Lower leg skin (tissue), 4 donors: Measurements from ENCODE around the gene PARN. TPM values are rescaled to one million over a fixed set of nuclear protein-coding genes. Genes with fewer than 3 reads are reported as not detected.
"Not testable (repeated sequence)": the region's sequence is repeated elsewhere in the genome, so short reads cannot be mapped to it uniquely, and the experiment has no call there.

ENCODE experiments used
- DNase-seq, 2 donors: peaks; one replicate each; pipeline ENCODE4 v3.0.0-alpha.2; 2019; ENCODE audit warnings: low spot score in 2 of 2
- H3K4me3 ChIP-seq: fragments of 200-600 bp; sonication (generic); 2 replicates; pipeline ENCODE4 v1.5.1; 2017; ENCODE audit warnings: mild to moderate bottlenecking, low read depth; ENCODE audit not compliant: poor library complexity, severe bottlenecking
- POLR2A ChIP-seq, 2 donors: fragments of 450-650 bp; IDR thresholded peaks; one replicate each; pipeline ENCODE4 v1.6.1; 2016 to 2017; ENCODE audit warnings: antibody characterized with exemption in 2 of 2, mild to moderate bottlenecking in 1 of 2, moderate library complexity in 1 of 2
- WGBS, 2 donors: methylation state at CpG; one replicate each; pipeline ENCODE4 v1.1.5; 2018; 5-methylcytosine and 5-hydroxymethylcytosine counted together
- intact Hi-C: fragments of 100-400 bp; cut with DNase I; formaldehyde crosslinking; loops from one replicate; pipeline ENCODE4 v1.15.0; 2023; ENCODE audit warnings: low total_unique reads
- total RNA-seq, 4 donors: library from RNA; depleted of rRNA; stranded (reverse); fragments of >200 nt; gene quantifications; one replicate each; pipeline ENCODE4 v1.1.0, GENCODE V29; 2016
- TF ChIP-seq, protein P1 (sequence below), 3 donors: fragments of 450-650 bp; IDR thresholded peaks; one replicate each; pipeline ENCODE4 v1.5.1; 2016; ENCODE audit warnings: antibody characterized with exemption in 3 of 3, mild to moderate bottlenecking in 3 of 3, moderate library complexity in 2 of 3

Gene PARN
- total RNA-seq, 4 donors from 2014 or later, result 23.4 to 28.7 (median 25.4) TPM

DNA sequence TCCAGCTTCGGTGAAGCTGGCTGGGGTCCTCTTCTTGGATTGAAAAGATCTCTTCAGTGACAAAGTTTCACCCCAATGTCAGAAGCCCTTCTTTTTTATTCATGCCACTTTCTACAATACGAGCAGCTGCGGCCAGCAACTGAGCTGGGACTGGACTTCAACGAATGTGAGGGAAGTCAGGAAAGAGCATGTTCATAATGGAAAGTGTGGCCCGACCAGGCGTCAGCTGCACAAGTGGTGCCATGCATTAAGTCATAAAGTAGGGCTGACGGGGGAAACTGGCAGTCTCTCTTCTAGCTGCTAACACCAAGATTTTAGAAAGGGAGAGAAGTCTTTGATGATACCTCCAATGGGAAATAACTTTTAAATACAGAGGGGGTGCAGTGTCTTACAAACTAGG is 192.6 kb downstream of the PARN start:
- intact Hi-C loops, result no loop called here

DNA sequence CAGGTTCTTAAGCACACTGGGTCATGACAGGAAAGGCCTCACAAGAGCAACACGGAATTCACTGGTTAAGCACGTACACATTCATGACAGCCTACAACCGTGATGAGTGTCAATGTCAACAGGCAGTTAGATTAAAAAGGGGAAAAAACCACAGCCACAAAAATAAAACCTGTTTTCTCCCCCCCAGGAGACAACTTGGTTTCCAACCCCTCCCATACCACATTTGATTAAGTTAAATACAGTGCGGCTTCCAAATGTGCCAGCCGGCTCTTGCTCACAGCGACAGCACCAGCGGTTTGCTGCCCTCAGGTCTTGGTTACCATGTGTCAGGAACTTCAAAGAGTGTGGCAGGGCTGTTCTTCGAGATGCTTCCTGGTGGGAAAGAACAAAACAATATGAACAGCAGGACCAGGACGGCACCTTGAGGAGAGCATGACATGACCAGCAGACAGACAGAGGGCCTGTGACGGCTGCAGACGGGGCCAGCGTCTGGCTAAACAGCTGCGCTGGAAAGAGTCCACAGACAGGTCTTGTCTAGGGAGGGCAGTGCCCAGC is 193.6 kb downstream of the PARN start:
- intact Hi-C loops, result no loop called here
- no peak overlapping the region for H3K4me3 ChIP-seq
- 78 to 81% methylated on average over 13 of the region's 13 CpGs for WGBS, 2 donors
- TF ChIP-seq, protein P1, sequence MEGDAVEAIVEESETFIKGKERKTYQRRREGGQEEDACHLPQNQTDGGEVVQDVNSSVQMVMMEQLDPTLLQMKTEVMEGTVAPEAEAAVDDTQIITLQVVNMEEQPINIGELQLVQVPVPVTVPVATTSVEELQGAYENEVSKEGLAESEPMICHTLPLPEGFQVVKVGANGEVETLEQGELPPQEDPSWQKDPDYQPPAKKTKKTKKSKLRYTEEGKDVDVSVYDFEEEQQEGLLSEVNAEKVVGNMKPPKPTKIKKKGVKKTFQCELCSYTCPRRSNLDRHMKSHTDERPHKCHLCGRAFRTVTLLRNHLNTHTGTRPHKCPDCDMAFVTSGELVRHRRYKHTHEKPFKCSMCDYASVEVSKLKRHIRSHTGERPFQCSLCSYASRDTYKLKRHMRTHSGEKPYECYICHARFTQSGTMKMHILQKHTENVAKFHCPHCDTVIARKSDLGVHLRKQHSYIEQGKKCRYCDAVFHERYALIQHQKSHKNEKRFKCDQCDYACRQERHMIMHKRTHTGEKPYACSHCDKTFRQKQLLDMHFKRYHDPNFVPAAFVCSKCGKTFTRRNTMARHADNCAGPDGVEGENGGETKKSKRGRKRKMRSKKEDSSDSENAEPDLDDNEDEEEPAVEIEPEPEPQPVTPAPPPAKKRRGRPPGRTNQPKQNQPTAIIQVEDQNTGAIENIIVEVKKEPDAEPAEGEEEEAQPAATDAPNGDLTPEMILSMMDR (IDR thresholded peaks at IDR 0.05), result no peak
- no peak for TF ChIP-seq POLR2A (IDR thresholded peaks at IDR 0.05)
- no peak for DNase-seq

More for the DNA sequence above, 192.6 kb downstream of the PARN start:
- TF ChIP-seq, protein P1 (IDR thresholded peaks at IDR 0.05), result no peak
- no peak for TF ChIP-seq POLR2A (IDR thresholded peaks at IDR 0.05)
- no peak overlapping the region for H3K4me3 ChIP-seq
- 83 to 87% methylated on average over 7 of the region's 7 CpGs for WGBS, 2 donors
- no peak for DNase-seq

DNA sequence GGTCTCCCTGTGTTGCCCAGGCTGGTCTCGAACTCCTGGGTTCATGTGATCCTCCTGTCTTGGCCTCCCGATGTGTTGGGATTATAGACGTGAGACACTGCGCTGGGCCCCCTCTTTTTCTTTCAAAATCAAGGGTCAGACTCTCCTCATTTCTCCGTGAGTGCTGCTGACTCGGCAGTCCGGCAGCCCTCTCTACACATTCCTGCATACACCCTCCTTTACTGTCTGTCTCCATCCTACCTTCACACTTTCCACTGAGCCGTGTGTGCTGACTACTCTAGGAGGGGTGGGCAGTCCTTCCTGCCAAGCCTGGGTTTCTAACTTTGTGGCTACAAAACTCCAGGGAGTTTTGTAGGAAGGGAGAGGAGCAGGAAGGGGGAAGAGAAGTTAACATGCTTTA is 195.2 kb downstream of the PARN start:
- TF ChIP-seq POLR2A (IDR thresholded peaks at IDR 0.05), result no peak
- TF ChIP-seq, protein P1 (IDR thresholded peaks at IDR 0.05), result no peak
- DNase-seq, result peak in 1 of 2 donors; percentile 42
- no peak overlapping the region for H3K4me3 ChIP-seq
- intact Hi-C loops, result no loop called here
- WGBS, 2 donors, result 91 to 92% methylated on average over 8 of the region's 8 CpGs

DNA sequence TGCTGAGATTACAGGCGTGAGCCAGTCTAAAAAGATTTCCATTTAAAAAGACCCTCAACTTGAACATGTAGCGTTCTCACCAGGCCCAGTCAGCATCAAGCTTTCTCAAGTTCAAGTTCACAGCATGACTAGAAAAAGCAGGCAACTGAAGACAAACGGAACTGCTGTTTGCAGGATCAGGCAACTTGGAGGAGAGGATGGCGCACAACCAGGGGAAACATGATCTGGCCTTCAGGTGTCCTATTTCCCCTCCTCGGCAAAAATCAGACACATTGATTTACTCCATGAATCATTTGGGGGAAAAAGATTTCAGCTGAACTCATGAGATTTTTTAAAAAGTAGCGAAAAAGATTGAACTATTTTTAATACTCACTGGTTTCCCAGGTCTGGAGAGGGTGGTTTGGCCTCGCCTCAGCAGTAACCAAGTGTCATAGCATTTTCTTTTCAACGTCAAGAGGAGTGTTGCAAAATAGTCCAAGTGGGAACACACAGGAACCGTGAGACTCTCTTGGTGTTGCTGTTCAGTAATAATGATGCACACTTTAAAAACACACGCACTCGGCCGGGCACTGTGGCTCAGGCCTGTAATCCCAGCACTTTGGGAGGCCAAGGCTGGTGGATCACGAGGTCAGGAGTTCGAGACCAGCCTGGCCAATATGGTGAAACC is 201.0 kb downstream of the PARN start:
- intact Hi-C loops, DNase-seq, H3K4me3 ChIP-seq: not testable (repeated sequence)
- 94% methylated on average over 14 of the region's 14 CpGs for WGBS, 2 donors

DNA sequence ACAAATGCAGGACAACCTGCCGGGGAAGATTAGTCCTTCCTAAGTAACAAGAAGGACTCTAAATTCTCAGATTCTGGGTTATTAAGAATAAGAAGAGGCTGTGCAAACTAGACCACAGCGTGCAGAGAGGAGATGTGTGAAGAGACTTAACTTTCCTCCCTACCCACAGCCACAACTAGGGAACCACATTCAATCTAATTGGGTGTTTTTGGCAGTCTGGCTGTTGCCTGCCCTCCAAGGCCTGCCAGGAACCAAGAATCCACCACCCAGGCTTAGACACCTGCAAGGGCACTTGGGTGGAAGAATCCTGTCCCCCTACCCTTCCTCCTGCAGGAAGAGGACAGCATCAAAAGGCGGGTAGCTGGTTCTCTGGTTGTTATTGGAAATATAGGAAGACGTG is 202.0 kb downstream of the PARN start:
- no peak for DNase-seq
- 80 to 81% methylated on average over 4 of the region's 4 CpGs for WGBS, 2 donors
- intact Hi-C loops, result no loop called here
- no peak for TF ChIP-seq POLR2A (IDR thresholded peaks at IDR 0.05)
- H3K4me3 ChIP-seq, result no peak overlapping the region

DNA sequence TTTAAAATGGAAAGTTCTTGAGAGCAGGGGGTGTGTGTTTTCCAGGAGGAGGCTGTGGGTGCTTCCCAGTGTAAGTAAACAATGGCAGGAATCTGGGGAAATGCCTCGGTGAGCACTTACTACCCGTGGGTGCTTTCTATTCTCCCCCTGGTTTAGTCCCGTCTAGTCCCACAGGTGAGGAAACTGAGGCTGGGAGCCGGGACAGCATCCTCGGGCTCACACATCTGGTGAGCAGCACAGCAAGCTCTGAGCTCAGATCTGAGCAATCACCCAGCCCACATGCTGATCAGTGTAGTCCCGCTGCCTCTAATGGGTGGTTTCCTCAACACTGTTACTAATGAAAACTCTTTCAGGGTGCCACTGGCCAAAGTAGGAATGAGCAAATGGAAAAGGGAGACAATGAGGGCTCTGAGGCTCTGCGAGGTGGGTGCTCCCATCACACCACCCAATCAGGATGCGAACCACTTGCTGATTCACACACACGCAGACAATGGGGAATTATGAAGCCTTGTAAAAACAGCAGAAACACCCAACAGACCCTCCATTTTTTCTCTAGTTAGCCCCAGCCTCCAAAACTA is 202.6 kb downstream of the PARN start:
- H3K4me3 ChIP-seq, result no peak overlapping the region
- intact Hi-C loops, result no loop called here
- WGBS, 2 donors, result 60 to 75% methylated on average over 9 of the region's 9 CpGs
- TF ChIP-seq, protein P1 (IDR thresholded peaks at IDR 0.05), result no peak
- TF ChIP-seq POLR2A (IDR thresholded peaks at IDR 0.05), result no peak
- no peak for DNase-seq
